GM12878 (cell line): ENCODE measurements around the gene TUBA1A.

Experiments used
- CEBPB ChIP-seq, 2 experiments: fragments of 150-350 bp in 1 of 2; IDR thresholded peaks; 2 replicates each; pipeline ENCODE4 v1.6.1; 2012 to 2014; ENCODE audit warnings: low read depth in 2 of 2, low read length in 2 of 2, borderline replicate concordance in 1 of 2, inconsistent platforms in 1 of 2
- EZH2 ChIP-seq: IDR thresholded peaks from 2 replicates; pipeline ENCODE4 v1.6.1; 2012; ENCODE audit warnings: low read depth, mild to moderate bottlenecking, control low read depth, inconsistent platforms, low read length, borderline replicate concordance; ENCODE audit not compliant: control insufficient read depth
- MEF2A ChIP-seq: IDR thresholded peaks from 2 replicates; pipeline ENCODE4 v1.6.1; 2011; ENCODE audit warnings: low read depth, mild to moderate bottlenecking, low read length, moderate library complexity; ENCODE audit not compliant: insufficient read depth
- NFXL1 ChIP-seq: fragments of 450-650 bp; IDR thresholded peaks from 2 replicates; pipeline ENCODE4 v1.6.1; 2017; ENCODE audit warnings: antibody characterized with exemption, mild to moderate bottlenecking, borderline replicate concordance
- POLR2A ChIP-seq: IDR thresholded peaks from 2 replicates; pipeline ENCODE4 v1.6.1; 2011; ENCODE audit warnings: low read depth, mild to moderate bottlenecking, low read length
- POLR2AphosphoS5 ChIP-seq: IDR thresholded peaks from 2 replicates; pipeline ENCODE4 v1.6.1; 2011; ENCODE audit warnings: mild to moderate bottlenecking, low read length, inconsistent platforms
- RBBP5 ChIP-seq: fragments of 200-600 bp; sonication (generic); conservative IDR thresholded peaks from 2 replicates; pipeline ENCODE4 v1.6.1; 2016
- RCOR1 ChIP-seq: conservative IDR thresholded peaks from 2 replicates; pipeline ENCODE4 v1.6.1; 2012; ENCODE audit warnings: low read depth, low read length, improper control_type of control experiment
- SMAD1 ChIP-seq: fragments of 450-650 bp; IDR thresholded peaks from 2 replicates; pipeline ENCODE4 v1.6.1; 2018; ENCODE audit warnings: mild to moderate bottlenecking, low read depth; ENCODE audit not compliant: partially characterized antibody
- SMC3 ChIP-seq: IDR thresholded peaks from 2 replicates; pipeline ENCODE4 v1.6.1; 2011; ENCODE audit warnings: low read length, improper control_type of control experiment, borderline replicate concordance
- ZNF274 ChIP-seq: IDR thresholded peaks from one replicate; pipeline ENCODE4 v1.8.0; 2011; ENCODE audit not compliant: insufficient read length, insufficient read depth
- ZSCAN29 ChIP-seq: fragments of 450-650 bp; IDR thresholded peaks from 2 replicates; pipeline ENCODE4 v1.6.1; 2017; ENCODE audit warnings: mild to moderate bottlenecking, moderate library complexity
- TF ChIP-seq, protein P1 (sequence below), 3 experiments: IDR thresholded peaks in 2 of 3; conservative IDR thresholded peaks in 1 of 3; 2 replicates each; pipeline ENCODE4 v1.5.1; 2011; ENCODE audit warnings: low read depth in 3 of 3, low read length in 3 of 3, mild to moderate bottlenecking in 3 of 3, control low read depth in 2 of 3, moderate library complexity in 2 of 3, inconsistent platforms in 1 of 3, mixed read lengths in 1 of 3; ENCODE audit not compliant: control insufficient read depth in 2 of 3, insufficient read depth in 1 of 3; ENCODE audit errors: extremely low read depth in 1 of 3
- TF ChIP-seq, protein P2 (sequence below): IDR thresholded peaks from 2 replicates; pipeline ENCODE4 v1.6.1; 2011; ENCODE audit warnings: borderline replicate concordance, low read depth, mild to moderate bottlenecking, moderate library complexity, low read length; ENCODE audit not compliant: insufficient read depth, poor library complexity, severe bottlenecking

DNA sequence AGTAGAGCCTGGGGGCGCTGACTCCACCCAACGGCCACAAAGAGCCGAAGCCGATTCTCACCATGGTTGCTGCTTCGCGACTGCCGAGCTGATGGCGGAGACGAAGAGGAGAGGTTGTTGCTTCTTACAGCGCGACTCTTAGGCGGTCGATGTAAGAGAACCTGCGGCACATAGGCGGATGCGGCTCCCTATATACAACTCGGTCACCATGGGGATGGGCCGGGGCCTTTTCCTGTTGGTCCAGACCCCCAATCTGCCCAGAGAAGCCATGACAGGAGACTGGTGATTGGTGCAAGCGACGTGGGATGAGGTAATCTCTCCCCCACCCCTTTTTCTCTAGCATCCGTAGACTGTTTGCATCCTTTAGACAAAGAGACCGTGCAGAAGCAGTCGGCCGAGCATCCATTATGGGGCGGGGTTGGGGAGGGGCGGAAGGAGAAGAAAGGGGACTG lies at the start of gene TUBA1A:
- TF ChIP-seq POLR2AphosphoS5 (peak; percentile 93), ZNF274 (no peak), CEBPB (IDR thresholded peaks at IDR 0.05; ENCODE audit: borderline replicate concordance in 1 of 2, low read depth in 2 of 2, low read length in 2 of 2) (no peak), ZSCAN29 (no peak), POLR2A (peak; percentile 96), SMAD1 (no peak), SMC3 (no peak), EZH2 (no peak), NFXL1 (no peak), MEF2A (no peak), RBBP5 (no peak), RCOR1 (no peak)
- TF ChIP-seq, protein P1, sequence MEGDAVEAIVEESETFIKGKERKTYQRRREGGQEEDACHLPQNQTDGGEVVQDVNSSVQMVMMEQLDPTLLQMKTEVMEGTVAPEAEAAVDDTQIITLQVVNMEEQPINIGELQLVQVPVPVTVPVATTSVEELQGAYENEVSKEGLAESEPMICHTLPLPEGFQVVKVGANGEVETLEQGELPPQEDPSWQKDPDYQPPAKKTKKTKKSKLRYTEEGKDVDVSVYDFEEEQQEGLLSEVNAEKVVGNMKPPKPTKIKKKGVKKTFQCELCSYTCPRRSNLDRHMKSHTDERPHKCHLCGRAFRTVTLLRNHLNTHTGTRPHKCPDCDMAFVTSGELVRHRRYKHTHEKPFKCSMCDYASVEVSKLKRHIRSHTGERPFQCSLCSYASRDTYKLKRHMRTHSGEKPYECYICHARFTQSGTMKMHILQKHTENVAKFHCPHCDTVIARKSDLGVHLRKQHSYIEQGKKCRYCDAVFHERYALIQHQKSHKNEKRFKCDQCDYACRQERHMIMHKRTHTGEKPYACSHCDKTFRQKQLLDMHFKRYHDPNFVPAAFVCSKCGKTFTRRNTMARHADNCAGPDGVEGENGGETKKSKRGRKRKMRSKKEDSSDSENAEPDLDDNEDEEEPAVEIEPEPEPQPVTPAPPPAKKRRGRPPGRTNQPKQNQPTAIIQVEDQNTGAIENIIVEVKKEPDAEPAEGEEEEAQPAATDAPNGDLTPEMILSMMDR (IDR thresholded peaks at IDR 0.05 in 2 of 3, conservative IDR thresholded peaks at IDR 0.05 in 1 of 3; ENCODE audit: control insufficient read depth in 2 of 3, extremely low read depth in 1 of 3, insufficient read depth in 1 of 3, low read depth in 3 of 3, low read length in 3 of 3): no peak
- TF ChIP-seq, protein P2, sequence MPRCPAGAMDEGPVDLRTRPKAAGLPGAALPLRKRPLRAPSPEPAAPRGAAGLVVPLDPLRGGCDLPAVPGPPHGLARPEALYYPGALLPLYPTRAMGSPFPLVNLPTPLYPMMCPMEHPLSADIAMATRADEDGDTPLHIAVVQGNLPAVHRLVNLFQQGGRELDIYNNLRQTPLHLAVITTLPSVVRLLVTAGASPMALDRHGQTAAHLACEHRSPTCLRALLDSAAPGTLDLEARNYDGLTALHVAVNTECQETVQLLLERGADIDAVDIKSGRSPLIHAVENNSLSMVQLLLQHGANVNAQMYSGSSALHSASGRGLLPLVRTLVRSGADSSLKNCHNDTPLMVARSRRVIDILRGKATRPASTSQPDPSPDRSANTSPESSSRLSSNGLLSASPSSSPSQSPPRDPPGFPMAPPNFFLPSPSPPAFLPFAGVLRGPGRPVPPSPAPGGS: no peak
